Heart left ventricle (tissue), 13 donors: ENCODE measurements around the gene RPL35.

Experiments used
- POLR2A ChIP-seq, 2 donors: fragments of 450-650 bp; IDR thresholded peaks; one replicate each; pipeline ENCODE4 v1.6.1; 2017; ENCODE audit warnings: antibody characterized with exemption in 2 of 2, mild to moderate bottlenecking in 2 of 2, moderate library complexity in 2 of 2
- TF ChIP-seq, protein P1 (sequence below), 12 donors: fragments of 200-600 bp; sonication (generic) in 4 of 12; IDR thresholded peaks; one replicate each; pipeline versions ENCODE4 v1.5.0 to v1.8.0; 2018 to 2022; ENCODE audit warnings: antibody characterized with exemption in 12 of 12, mild to moderate bottlenecking in 5 of 12
- donor health status: ischemic (EF 13 %, LVEDD 7.1; RV severe dilation, severe dysfunction).
- donor health status: DM: no; HTN: yes; CAD: no.
- donor health status: DM: no; HTN: no; CAD: no.
- donor health status: ischemic (EF 25% LVEDD 6.9; RV normal size, moderate dysfunction).
- donor health status: ischemic (EF 25% LVEDD 5.7; RV mildly dilated, moderate dysfunction).
- donor health status: ischemic (EF 35%, LVEDD 5.7; RV mildly dilated, moderate dysfunction).
- donor health status: nonischemic (EF 11% LVEDD 7.7; RV severe dilation, severe dysfunction).
- donor health status: DM: yes; HTN: yes; CAD: no.
- donor health status: PGD.
- donor health status: ischemic (EF 29% LVEDD 5.4; RV normal size, mild dysfunction).
- donor health status: nonischemic (EF 23%, LVEDD 6.1; RV moderate dilation, normal function).

DNA sequence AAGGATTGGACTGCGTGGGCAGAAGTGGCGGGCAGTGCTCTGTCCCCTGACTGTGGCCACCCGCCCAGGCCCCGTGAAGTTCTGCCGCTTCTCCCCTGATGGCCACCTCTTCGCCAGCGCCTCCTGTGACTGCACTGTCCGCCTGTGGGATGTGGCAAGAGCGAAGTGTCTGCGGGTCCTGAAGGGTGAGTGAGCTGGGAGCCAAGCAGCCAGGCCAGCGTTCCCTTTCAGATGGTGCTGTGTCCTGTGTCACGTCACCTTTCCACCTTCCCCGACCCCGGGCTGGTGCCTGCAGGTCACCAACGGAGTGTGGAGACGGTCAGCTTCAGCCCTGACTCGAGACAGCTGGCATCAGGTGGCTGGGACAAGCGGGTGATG lies 6.2 kb downstream of the RPL35 start:
- TF ChIP-seq, protein P1, sequence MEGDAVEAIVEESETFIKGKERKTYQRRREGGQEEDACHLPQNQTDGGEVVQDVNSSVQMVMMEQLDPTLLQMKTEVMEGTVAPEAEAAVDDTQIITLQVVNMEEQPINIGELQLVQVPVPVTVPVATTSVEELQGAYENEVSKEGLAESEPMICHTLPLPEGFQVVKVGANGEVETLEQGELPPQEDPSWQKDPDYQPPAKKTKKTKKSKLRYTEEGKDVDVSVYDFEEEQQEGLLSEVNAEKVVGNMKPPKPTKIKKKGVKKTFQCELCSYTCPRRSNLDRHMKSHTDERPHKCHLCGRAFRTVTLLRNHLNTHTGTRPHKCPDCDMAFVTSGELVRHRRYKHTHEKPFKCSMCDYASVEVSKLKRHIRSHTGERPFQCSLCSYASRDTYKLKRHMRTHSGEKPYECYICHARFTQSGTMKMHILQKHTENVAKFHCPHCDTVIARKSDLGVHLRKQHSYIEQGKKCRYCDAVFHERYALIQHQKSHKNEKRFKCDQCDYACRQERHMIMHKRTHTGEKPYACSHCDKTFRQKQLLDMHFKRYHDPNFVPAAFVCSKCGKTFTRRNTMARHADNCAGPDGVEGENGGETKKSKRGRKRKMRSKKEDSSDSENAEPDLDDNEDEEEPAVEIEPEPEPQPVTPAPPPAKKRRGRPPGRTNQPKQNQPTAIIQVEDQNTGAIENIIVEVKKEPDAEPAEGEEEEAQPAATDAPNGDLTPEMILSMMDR (IDR thresholded peaks at IDR 0.05), result no peak
- no peak for TF ChIP-seq POLR2A (IDR thresholded peaks at IDR 0.05)
